OCI-LY7 (cell line): ENCODE results near the gene IFNGR2.

Source experiments
- CTCF ChIP-seq: fragments of 200-600 bp; sonication (generic); conservative IDR thresholded peaks from 2 replicates; pipeline ENCODE4 v1.5.1; 2014; ENCODE audit warnings: mild to moderate bottlenecking, antibody characterized with exemption, low read length, moderate library complexity, mixed read lengths
- EZH2phosphoT487 ChIP-seq: fragments of 200-600 bp; sonication (generic); IDR thresholded peaks from 2 replicates; pipeline ENCODE4 v1.6.1; 2018; ENCODE audit warnings: low read depth, borderline replicate concordance, mild to moderate bottlenecking, mixed run types, antibody characterized with exemption, low read length, moderate library complexity, mixed read lengths

GRCh38 chr21:33437140-33437539 lies 33.9 kb downstream of the IFNGR2 start:
- TF ChIP-seq CTCF (no peak), EZH2phosphoT487 (no peak)
